Embryonic facial prominence (tissue), 1 donor: ENCODE data around the gene ZSWIM6.
A peak's percentile ranks its signal among the peaks of the same experiment; 100 is the strongest.

Source experiments
- DNase-seq: peaks from one replicate; pipeline ENCODE4 v3.0.0-alpha.2; 2016; ENCODE audit errors: extremely low spot score

Gene ZSWIM6

GRCh38 chr5:61441742-61442141 lies 109.7 kb downstream of the ZSWIM6 start:
- no peak for DNase-seq

DNA sequence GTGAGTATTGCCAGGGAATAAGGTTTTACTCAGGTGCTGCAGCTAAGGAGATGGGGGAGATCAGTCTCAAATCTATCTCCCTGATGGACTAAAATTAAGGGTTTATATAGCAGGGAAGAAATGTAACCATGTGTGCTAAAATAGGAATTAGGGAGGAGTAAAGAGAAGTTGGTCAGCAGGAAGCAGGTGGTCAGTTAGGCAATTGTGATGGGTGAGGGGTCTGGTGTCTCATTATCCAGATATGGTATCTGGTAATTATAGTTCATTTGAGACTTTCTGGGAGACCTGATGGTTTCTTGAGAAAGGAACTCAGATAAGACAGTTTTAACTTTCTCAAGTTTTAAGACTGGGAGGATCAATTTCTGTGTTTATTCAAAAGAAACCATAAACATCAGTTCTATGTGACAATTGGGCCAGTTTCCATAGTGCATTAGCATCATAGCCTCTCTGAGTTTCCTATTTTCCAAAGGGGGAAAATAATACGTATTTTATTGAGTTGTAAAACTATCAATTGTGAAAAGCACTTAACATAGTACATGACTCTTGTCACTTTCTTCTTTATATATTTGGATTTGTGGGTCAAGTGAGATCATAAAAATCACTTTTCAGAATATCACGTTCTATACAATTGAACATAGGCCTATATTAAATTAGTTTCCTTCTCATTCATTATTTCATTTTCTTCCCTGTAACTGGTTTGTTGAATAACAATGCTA lies 115.9 kb downstream of the ZSWIM6 start:
- DNase-seq, result no peak

GRCh38 chr5:61449804-61450492 lies 117.9 kb downstream of the ZSWIM6 start:
- DNase-seq, result no peak

DNA sequence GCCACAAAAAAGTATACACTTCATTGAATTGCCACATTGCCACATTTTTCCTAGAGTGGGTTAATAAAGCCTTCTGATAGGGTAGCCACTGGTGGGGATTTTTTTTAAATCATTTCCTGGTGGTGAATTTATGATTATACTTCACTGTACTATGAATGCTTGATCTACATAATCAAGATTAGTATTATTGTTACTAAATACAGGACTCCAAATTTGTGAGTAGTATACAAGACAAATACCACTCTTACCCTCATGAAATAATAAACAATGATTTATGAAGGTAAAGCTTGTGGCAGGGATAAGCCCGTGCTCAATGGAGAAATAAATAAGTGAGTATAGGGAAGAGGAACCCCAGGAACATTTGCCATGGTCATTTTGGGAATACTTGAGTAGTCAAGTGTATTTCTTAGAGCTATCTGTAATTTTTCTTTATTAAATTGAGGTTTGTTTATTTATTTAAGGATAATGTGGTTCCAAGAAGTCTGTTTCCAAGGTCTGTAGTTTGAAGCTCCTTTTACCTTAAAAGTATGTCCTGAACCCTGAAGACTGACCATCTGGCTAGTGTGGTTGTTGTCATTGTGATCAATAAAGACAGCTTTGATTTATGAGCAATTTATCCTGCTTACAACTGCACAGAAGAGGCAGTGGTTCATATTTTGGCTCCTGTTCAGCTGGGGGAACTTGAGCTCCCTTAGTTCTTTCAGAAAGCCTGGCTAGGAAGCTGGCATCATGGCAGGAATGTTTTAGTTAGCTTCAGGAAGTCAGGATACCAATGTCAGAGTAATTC lies 118.6 kb downstream of the ZSWIM6 start:
- DNase-seq, result peak; percentile 29

DNA sequence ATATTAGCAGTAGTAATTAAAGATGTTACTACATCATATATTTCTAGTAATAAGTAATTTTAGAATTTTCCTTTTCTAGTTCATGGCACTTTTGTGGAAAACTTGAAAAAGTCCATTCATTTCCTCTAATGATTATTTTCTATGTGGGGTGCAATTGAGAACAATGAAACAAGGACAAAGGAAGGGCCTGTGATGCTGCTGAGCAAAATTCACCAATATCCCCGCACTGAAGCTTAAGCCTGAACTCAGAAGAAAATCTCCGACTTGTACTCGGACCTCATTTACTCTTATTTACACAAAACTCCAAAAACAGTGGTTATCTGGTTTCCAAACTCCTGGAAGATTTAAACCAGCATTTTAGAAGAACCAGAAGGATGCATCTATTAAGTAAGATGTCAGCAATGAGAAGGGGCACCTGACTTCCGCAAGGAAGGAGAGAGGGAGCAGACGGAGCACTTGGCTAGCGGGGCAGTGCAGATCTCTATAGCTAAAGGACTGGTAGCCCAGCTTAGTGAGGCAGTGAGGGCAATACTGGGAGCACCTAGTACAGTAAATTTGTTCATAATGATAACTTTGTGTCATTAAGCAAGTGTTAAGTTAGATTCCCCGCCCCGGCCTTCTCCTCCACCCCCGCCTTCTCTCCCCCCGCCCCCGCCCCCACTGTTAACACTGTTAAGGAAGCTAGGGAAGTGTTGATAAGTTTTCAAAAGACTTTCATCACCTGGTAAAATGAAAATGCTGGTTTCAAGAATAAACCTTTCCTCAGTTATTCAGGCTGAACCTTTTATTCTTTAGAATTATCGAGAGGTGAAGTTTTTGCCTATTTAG lies 123.3 kb downstream of the ZSWIM6 start:
- DNase-seq, result no peak

DNA sequence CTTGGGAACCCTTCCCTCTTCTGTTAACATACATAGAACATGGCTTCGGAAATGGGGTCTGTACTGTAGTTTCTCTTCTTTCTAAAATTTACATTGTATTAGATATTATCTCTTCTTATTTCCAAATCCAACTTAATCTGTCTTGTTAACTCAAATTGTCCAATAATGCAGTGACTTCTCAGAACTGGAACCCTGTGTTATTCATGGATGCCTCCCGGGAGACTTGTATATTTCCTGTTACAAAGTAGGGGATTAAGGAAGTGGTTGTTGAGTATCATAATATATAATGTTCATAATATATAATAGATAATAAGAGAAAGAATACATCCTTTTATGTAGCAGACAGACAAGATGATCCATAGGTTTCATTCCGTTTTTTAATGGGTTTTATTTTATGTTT lies 128.4 kb downstream of the ZSWIM6 start:
- DNase-seq, result no peak

- no peak for DNase-seq
Observed at GRCh38 chr5:61461417-61461816, 129.4 kb downstream of the ZSWIM6 start.

GRCh38 chr5:61461926-61462325 lies 129.9 kb downstream of the ZSWIM6 start:
- DNase-seq, result no peak

DNA sequence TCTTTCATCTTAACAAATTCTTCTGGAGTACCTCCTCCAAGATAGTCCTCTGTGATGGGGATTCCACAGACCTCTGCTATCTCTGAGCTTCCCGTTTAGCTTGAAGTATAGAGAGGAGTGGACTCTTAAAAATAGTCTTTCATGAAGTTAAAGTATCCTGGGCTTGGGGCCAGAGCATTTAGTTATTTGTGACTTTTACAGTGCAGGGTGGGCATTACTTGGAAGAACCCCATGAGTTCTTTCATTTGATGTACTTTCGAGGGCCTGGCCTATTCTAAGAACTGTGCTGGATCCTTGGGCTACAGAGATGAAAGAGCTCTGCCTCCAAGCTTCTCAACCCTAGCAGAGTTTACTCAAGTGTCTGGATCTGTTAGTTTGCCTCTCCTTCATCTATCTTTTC lies 131.5 kb downstream of the ZSWIM6 start:
- no peak for DNase-seq

DNA sequence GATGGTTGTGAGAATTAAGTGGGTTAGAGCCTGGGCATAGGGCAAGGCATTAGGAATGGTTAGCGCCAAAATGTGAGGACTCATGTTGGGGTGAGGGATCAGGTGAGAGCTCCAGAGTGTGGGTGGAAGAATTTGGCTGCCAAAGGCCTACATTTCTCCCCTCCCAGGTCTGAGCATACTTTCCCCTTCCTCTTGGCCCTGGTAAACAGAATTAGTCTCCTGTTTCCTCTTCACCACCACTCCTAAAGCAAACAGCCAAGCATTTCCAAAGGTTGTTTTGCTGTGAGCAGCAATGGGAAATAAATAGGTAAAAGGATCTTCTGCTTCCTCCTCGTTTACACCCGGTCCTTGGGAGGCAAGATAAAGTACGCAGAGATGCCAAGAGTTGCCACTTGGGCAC lies 132.5 kb downstream of the ZSWIM6 start:
- no peak for DNase-seq

- no peak for DNase-seq
Observed at GRCh38 chr5:61465066-61465465, 133.0 kb downstream of the ZSWIM6 start.

DNA sequence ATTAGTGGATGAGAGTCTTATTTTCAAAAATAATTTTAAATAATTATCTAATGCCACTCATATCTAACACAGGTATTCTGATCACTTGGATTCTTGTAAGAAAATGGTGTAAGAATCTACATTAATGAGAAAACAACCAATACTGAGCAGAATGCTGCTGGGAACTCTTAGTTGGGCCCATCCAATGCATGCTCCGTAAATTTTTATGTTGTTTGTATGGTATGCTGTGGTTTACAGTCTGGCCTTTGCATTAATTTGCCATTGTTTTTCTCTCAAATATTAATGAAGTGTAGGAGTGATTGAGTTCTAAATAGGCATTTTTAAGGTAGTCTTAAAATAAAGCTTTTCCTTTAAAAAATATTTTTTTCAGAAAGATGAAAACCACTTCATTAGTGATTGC lies 133.4 kb downstream of the ZSWIM6 start:
- DNase-seq, result no peak

GRCh38 chr5:61466017-61466416 lies 134.0 kb downstream of the ZSWIM6 start:
- DNase-seq, result no peak

DNA sequence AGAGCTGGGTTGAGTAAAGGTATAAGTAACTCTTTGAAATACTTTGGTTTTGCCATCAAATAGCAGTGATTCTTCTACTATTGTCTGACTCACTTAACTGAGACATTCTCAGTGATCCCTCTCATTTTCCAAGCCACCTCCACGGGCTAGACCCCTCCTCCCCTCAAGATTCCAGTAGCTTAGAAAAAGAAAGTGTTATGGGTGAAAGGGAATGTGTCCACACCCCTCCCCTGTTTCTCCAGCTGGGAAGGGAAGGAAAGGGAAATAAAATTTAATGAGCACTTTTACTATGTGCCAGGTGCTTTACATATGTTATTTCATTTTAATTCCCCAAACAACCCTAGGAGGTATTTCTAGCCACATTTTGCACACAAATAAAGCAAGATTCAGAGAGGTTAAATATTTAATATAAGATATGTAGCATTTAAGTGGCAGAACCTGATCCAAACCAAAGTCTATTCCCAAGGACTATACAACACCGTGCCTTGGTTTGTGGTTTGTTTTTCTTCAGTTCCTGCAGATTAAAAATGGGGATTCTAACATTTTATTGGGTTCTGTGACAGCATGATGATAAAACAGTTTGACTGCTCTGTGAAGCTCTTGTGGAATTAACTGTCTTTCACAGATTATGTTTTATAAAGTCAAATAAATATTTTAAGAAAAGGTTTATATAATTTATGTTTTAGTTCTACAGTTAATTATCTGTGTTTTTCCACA lies 135.9 kb downstream of the ZSWIM6 start:
- no peak for DNase-seq

DNA sequence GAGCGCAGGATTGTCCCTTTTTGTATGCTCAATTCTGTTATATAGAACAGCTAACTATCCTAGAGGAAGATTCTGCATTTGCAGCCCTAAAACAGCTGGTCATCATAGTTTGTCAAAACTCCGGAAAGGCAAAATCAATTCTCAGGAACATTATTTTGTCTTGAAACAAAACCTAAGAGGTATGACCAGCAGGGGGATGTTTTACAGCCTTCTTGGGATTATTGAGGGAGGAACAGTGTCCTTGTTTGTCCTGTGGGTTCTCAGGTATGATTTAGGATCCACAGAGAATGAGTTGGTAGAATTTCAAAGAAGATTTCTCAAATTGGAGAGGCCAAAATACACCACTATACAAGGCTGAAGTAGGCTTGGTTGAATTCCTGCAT lies 136.4 kb downstream of the ZSWIM6 start:
- DNase-seq, result no peak

DNA sequence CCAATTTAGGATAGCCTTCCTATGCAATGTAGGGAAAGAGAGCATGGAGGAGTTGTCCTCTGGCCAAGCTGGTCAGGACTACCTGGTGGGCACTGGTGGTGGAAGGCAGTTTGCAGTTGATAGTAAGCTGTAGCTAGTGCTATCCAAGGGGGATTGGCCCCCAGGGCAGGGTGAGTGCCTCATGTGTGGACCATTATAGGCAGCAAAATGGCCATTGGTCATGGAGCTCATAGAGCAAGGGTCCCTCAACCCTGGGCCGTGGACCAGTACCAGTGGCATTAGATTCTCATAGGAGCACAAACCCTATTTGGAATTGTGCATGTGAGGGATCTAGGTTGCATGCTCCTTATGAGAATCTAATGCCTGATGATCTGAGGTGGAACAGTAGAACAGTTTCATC lies 139.3 kb downstream of the ZSWIM6 start:
- DNase-seq, result no peak

DNA sequence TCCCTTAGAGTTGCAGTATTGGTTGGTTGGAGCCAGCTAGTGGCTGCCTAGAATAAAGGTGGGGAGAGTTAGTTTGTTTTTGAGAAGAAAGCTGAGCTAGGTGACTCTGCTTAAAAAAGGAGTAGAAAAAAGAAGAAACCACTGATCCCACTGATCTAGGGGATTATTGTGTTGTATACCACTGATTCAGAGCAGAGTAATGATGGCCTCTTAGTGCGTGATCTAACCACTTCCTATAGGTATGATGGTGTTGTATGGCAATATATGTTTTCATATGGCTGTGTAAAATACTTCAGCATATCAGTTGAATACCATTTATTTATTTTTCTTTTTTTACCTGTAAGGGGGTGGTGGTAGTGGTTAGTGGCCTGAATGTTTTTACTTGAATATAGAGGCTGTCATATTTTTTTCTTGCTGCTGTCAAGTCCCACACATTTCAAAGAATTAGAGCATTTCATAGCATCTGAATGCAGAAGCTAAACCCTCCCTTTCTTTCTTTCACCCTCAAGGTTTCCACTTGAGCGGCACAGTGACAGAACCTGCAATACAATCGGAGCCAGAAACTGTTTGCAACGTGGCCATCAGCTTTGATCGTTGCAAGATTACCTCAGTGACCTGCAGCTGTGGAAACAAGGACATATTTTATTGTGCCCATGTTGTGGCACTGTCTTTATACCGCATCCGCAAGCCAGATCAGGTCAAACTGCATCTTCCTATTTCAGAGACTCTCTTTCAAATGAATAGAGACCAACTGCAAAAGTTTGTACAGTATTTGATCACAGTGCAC lies 140.3 kb downstream of the ZSWIM6 start:
- no peak for DNase-seq

- DNase-seq, result no peak
Observed at GRCh38 chr5:61474746-61475145, 142.7 kb downstream of the ZSWIM6 start.

DNA sequence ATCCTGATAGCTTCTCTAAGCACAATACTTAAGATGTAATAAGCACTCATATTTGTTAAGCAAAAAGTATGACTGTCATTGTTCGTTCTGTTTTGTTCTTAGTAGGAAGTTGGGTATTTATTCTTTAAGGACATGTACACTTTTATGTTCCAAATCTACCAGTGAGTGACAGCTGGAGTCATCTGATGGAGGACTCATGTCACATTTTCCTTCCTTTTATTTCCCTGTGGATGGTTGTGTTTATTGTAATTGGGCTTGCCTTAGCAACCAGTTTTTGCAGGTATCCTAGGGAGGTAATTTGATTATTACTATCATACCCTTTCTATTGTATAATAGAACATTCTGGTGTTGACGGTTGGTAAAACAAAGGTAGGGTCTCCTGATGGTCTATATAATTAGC lies 145.7 kb downstream of the ZSWIM6 start:
- DNase-seq, result no peak

GRCh38 chr5:61479850-61480614 lies 148.0 kb downstream of the ZSWIM6 start:
- no peak for DNase-seq
